ENCODE data around the gene ZNF362.

Gene ZNF362

GRCh38 chr1:33246171-33246570 is 10.1 kb upstream of the ZNF362 start:
- no peak for DNase-seq

- DNase-seq, result no peak
Measured at GRCh38 chr1:33247545-33247944, 8.7 kb upstream of the ZNF362 start.

- DNase-seq, result no peak
Measured at GRCh38 chr1:33248244-33248643, 8.0 kb upstream of the ZNF362 start.

- DNase-seq, result no peak
Measured at GRCh38 chr1:33249422-33249821, 6.9 kb upstream of the ZNF362 start.

GRCh38 chr1:33250217-33250616 is 6.1 kb upstream of the ZNF362 start:
- no peak for DNase-seq

GRCh38 chr1:33250724-33251123 is 5.6 kb upstream of the ZNF362 start:
- DNase-seq, result no peak

GRCh38 chr1:33254491-33254890 is 1.8 kb upstream of the ZNF362 start:
- no peak for DNase-seq

GRCh38 chr1:33255347-33256220 is 708 bp upstream of the ZNF362 start:
- DNase-seq, result no peak

GRCh38 chr1:33256221-33256470 is 146 bp upstream of the ZNF362 start:
- no peak for DNase-seq

- DNase-seq, result no peak
Measured at GRCh38 chr1:33257207-33257771, 997 bp downstream of the ZNF362 start.

GRCh38 chr1:33257772-33258712 is 1.8 kb downstream of the ZNF362 start:
- no peak for DNase-seq

GRCh38 chr1:33258788-33259274 is 2.5 kb downstream of the ZNF362 start:
- DNase-seq, result no peak

- DNase-seq, result no peak
Measured at GRCh38 chr1:33259879-33260278, 3.6 kb downstream of the ZNF362 start.

GRCh38 chr1:33260439-33260838 is 4.1 kb downstream of the ZNF362 start:
- DNase-seq, result no peak

GRCh38 chr1:33261344-33261743 is 5.1 kb downstream of the ZNF362 start:
- no peak for DNase-seq

- DNase-seq, result no peak
Measured at GRCh38 chr1:33263890-33264504, 7.7 kb downstream of the ZNF362 start.

- DNase-seq, result no peak
Measured at GRCh38 chr1:33265780-33266605, 9.7 kb downstream of the ZNF362 start.

- DNase-seq, result no peak
Measured at GRCh38 chr1:33266766-33267165, 10.5 kb downstream of the ZNF362 start.

GRCh38 chr1:33267468-33268205 is 11.3 kb downstream of the ZNF362 start:
- DNase-seq, result no peak

- DNase-seq, result no peak
Measured at GRCh38 chr1:33268457-33268856, 12.2 kb downstream of the ZNF362 start.

- DNase-seq, result no peak
Measured at GRCh38 chr1:33268927-33269610, 12.8 kb downstream of the ZNF362 start.
